ENCODE data around the gene CRMP1.

DNA sequence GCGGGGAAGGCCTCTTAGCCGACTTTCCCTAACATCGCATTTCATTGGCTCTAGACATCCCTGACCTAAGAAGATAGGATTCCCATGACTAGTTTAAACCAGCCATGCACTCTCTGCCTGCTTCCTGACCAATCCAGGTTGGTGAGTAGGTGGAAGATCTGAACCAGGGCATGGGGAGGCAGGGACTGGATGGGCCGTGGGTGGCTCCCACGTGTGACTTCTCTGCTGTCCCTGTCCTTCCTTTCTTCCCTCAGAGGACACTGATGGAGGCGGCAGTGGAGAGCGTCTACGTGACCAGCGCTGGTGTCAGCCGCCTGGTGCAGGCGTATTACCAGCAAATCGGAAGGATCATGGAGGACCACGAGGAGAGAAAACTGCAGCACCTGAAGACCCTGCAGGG is 91.2 kb downstream of the CRMP1 start:
- TF ChIP-seq, protein P1, sequence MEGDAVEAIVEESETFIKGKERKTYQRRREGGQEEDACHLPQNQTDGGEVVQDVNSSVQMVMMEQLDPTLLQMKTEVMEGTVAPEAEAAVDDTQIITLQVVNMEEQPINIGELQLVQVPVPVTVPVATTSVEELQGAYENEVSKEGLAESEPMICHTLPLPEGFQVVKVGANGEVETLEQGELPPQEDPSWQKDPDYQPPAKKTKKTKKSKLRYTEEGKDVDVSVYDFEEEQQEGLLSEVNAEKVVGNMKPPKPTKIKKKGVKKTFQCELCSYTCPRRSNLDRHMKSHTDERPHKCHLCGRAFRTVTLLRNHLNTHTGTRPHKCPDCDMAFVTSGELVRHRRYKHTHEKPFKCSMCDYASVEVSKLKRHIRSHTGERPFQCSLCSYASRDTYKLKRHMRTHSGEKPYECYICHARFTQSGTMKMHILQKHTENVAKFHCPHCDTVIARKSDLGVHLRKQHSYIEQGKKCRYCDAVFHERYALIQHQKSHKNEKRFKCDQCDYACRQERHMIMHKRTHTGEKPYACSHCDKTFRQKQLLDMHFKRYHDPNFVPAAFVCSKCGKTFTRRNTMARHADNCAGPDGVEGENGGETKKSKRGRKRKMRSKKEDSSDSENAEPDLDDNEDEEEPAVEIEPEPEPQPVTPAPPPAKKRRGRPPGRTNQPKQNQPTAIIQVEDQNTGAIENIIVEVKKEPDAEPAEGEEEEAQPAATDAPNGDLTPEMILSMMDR (IDR thresholded peaks at IDR 0.05), result no peak
- TF ChIP-seq POLR2A (IDR thresholded peaks at IDR 0.05), result no peak
